PFSK-1 (cell line): ENCODE measurements around the gene ACAA1.

Experiments
- FOXP2 ChIP-seq: optimal IDR thresholded peaks from 2 replicates; pipeline ENCODE3; 2011; ENCODE audit warnings: borderline replicate concordance, control low read depth, inconsistent platforms; ENCODE audit not compliant: insufficient read depth; ENCODE audit errors: extremely low read length, extremely low read depth
- POLR2AphosphoS5 ChIP-seq: IDR thresholded peaks from 2 replicates; pipeline ENCODE4 v1.6.1; 2012; ENCODE audit warnings: low read depth, mild to moderate bottlenecking, control low read depth, low read length, moderate library complexity
- SIN3A ChIP-seq: IDR thresholded peaks from 2 replicates; pipeline ENCODE4 v1.6.1; 2012; ENCODE audit warnings: mild to moderate bottlenecking, low read length, moderate library complexity, borderline replicate concordance; ENCODE audit not compliant: insufficient read depth
- TAF1 ChIP-seq: IDR thresholded peaks from 2 replicates; pipeline ENCODE4 v1.6.1; 2012; ENCODE audit warnings: low read length, control low read depth, borderline replicate concordance; ENCODE audit not compliant: insufficient read depth
- TF ChIP-seq, protein P1 (sequence below), 2 experiments: IDR thresholded peaks; 2 replicates each; pipeline versions ENCODE4 v1.6.1 to v1.8.0; 2011 to 2012; ENCODE audit warnings: low read depth in 2 of 2, low read length in 2 of 2, control low read depth in 1 of 2, inconsistent platforms in 1 of 2, mild to moderate bottlenecking in 1 of 2, moderate library complexity in 1 of 2; ENCODE audit not compliant: insufficient read depth in 1 of 2

The ACAA1 gene

GRCh38 chr3:38114875-38115644 lies 21.9 kb downstream of the ACAA1 start:
- TF ChIP-seq, protein P1, sequence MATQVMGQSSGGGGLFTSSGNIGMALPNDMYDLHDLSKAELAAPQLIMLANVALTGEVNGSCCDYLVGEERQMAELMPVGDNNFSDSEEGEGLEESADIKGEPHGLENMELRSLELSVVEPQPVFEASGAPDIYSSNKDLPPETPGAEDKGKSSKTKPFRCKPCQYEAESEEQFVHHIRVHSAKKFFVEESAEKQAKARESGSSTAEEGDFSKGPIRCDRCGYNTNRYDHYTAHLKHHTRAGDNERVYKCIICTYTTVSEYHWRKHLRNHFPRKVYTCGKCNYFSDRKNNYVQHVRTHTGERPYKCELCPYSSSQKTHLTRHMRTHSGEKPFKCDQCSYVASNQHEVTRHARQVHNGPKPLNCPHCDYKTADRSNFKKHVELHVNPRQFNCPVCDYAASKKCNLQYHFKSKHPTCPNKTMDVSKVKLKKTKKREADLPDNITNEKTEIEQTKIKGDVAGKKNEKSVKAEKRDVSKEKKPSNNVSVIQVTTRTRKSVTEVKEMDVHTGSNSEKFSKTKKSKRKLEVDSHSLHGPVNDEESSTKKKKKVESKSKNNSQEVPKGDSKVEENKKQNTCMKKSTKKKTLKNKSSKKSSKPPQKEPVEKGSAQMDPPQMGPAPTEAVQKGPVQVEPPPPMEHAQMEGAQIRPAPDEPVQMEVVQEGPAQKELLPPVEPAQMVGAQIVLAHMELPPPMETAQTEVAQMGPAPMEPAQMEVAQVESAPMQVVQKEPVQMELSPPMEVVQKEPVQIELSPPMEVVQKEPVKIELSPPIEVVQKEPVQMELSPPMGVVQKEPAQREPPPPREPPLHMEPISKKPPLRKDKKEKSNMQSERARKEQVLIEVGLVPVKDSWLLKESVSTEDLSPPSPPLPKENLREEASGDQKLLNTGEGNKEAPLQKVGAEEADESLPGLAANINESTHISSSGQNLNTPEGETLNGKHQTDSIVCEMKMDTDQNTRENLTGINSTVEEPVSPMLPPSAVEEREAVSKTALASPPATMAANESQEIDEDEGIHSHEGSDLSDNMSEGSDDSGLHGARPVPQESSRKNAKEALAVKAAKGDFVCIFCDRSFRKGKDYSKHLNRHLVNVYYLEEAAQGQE (IDR thresholded peaks at IDR 0.05; ENCODE audit: insufficient read depth in 1 of 2, low read depth in 2 of 2, low read length in 2 of 2): no peak
- TF ChIP-seq SIN3A (no peak), POLR2AphosphoS5 (no peak), TAF1 (no peak), FOXP2 (no peak)

- no peak for TF ChIP-seq POLR2AphosphoS5
- TF ChIP-seq FOXP2: no peak
- TF ChIP-seq, protein P1 (IDR thresholded peaks at IDR 0.05; ENCODE audit: insufficient read depth in 1 of 2, low read depth in 2 of 2, low read length in 2 of 2): no peak
- TF ChIP-seq SIN3A: no peak
- no peak for TF ChIP-seq TAF1
Observed at GRCh38 chr3:38114052-38114874, 22.7 kb downstream of the ACAA1 start.

- TF ChIP-seq FOXP2: no peak
- TF ChIP-seq, protein P1 (IDR thresholded peaks at IDR 0.05; ENCODE audit: insufficient read depth in 1 of 2, low read depth in 2 of 2, low read length in 2 of 2): no peak
- no peak for TF ChIP-seq POLR2AphosphoS5
- no peak for TF ChIP-seq TAF1
- no peak for TF ChIP-seq SIN3A
Observed at GRCh38 chr3:38112378-38112761, 24.6 kb downstream of the ACAA1 start.

GRCh38 chr3:38111696-38112377 lies 25.1 kb downstream of the ACAA1 start:
- TF ChIP-seq FOXP2: no peak
- TF ChIP-seq SIN3A: no peak
- no peak for TF ChIP-seq TAF1
- TF ChIP-seq POLR2AphosphoS5: no peak
- TF ChIP-seq, protein P1 (IDR thresholded peaks at IDR 0.05; ENCODE audit: insufficient read depth in 1 of 2, low read depth in 2 of 2, low read length in 2 of 2): no peak
